Parathyroid adenoma (tissue), 2 donors: ENCODE data around the gene CADPS2.

Source experiments
- H2AFZ ChIP-seq: fragments of 300-600 bp; sonication (generic); one replicate; pipeline ENCODE4 v1.7.0; 2017; ENCODE audit warnings: antibody characterized with exemption, mild to moderate bottlenecking
- H3K27ac ChIP-seq: fragments of 300-600 bp; sonication (generic); one replicate; pipeline ENCODE4 v1.7.0; 2017
- H3K27me3 ChIP-seq: fragments of 300-600 bp; sonication (generic); one replicate; pipeline ENCODE4 v1.7.0; 2017; ENCODE audit warnings: low read length; ENCODE audit not compliant: control insufficient read depth, insufficient read depth
- H3K36me3 ChIP-seq: fragments of 300-600 bp; sonication (generic); one replicate; pipeline ENCODE4 v1.7.0; 2017; ENCODE audit warnings: low read length; ENCODE audit not compliant: control insufficient read depth, insufficient read depth
- H3K4me1 ChIP-seq: fragments of 300-600 bp; sonication (generic); one replicate; pipeline ENCODE4 v1.7.0; 2017; ENCODE audit warnings: control low read depth
- H3K4me2 ChIP-seq: fragments of 300-600 bp; sonication (generic); one replicate; pipeline ENCODE4 v1.7.0; 2017; ENCODE audit warnings: low read length
- H3K4me3 ChIP-seq: fragments of 300-600 bp; sonication (generic); one replicate; pipeline ENCODE4 v1.7.0; 2017; ENCODE audit warnings: low read depth, low read length
- H3K79me2 ChIP-seq: fragments of 300-600 bp; sonication (generic); one replicate; pipeline ENCODE4 v1.7.0; 2017; ENCODE audit warnings: control low read depth
- H3K9ac ChIP-seq: fragments of 300-600 bp; sonication (generic); one replicate; pipeline ENCODE4 v1.7.0; 2017; ENCODE audit warnings: mild to moderate bottlenecking
- H3K9me3 ChIP-seq: fragments of 300-600 bp; sonication (generic); one replicate; pipeline ENCODE4 v1.7.0; 2017; ENCODE audit warnings: low read length; ENCODE audit not compliant: control insufficient read depth
- CTCF ChIP-seq: fragments of 300-600 bp; sonication (generic); IDR thresholded peaks from one replicate; pipeline ENCODE4 v1.7.0; 2017; ENCODE audit warnings: antibody characterized with exemption, mild to moderate bottlenecking
- donor health status: primary hyperparathyroidism.

The CADPS2 gene

GRCh38 chr7:122550545-122550944, 335.7 kb downstream of the CADPS2 start:
- Histone ChIP-seq H3K4me1 (no peaks in the 10 kb centered on the region), H3K4me3 (no peak overlapping the region), H3K4me2 (no peak overlapping the region), H3K36me3 (no peaks in the 10 kb centered on the region), H3K79me2 (no peaks in the 10 kb centered on the region), H3K9me3 (no peaks in the 10 kb centered on the region), H2AFZ (no peak overlapping the region), H3K9ac (no peak overlapping the region), H3K27ac (no peak overlapping the region), H3K27me3 (no peaks in the 10 kb centered on the region)
- TF ChIP-seq CTCF, result no peak

- H3K27ac ChIP-seq, result no peak overlapping the region
Measured at GRCh38 chr7:122549578-122549977, 336.7 kb downstream of the CADPS2 start.

GRCh38 chr7:122546496-122546895, 339.8 kb downstream of the CADPS2 start:
- H3K4me2 ChIP-seq, result no peak overlapping the region
- H3K4me3 ChIP-seq, result no peak overlapping the region
- H3K9ac ChIP-seq, result no peak overlapping the region
- H3K4me1 ChIP-seq, result no peaks in the 10 kb centered on the region
- no peaks in the 10 kb centered on the region for H3K36me3 ChIP-seq
- no peak overlapping the region for H2AFZ ChIP-seq
- H3K9me3 ChIP-seq, result no peaks in the 10 kb centered on the region
- H3K79me2 ChIP-seq, result no peaks in the 10 kb centered on the region
- no peak for TF ChIP-seq CTCF
- H3K27ac ChIP-seq, result no peak overlapping the region
- no peaks in the 10 kb centered on the region for H3K27me3 ChIP-seq

More at GRCh38 chr7:122549578-122549977, 336.7 kb downstream of the CADPS2 start:
- no peak overlapping the region for H3K4me3 ChIP-seq
- H3K27me3 ChIP-seq, result no peaks in the 10 kb centered on the region
- no peaks in the 10 kb centered on the region for H3K9me3 ChIP-seq
- no peak overlapping the region for H3K9ac ChIP-seq
- no peaks in the 10 kb centered on the region for H3K79me2 ChIP-seq
- H3K36me3 ChIP-seq, result no peaks in the 10 kb centered on the region
- H3K4me2 ChIP-seq, result no peak overlapping the region
- TF ChIP-seq CTCF, result no peak
- no peak overlapping the region for H2AFZ ChIP-seq
- no peaks in the 10 kb centered on the region for H3K4me1 ChIP-seq

GRCh38 chr7:122544463-122544862, 341.8 kb downstream of the CADPS2 start:
- Histone ChIP-seq H3K9me3 (no peaks in the 10 kb centered on the region), H2AFZ (no peak overlapping the region), H3K27ac (no peak overlapping the region), H3K4me2 (no peak overlapping the region), H3K4me1 (no peaks in the 10 kb centered on the region), H3K36me3 (no peaks in the 10 kb centered on the region), H3K27me3 (no peaks in the 10 kb centered on the region), H3K9ac (no peak overlapping the region), H3K4me3 (no peak overlapping the region), H3K79me2 (no peaks in the 10 kb centered on the region)
- TF ChIP-seq CTCF, result no peak

- Histone ChIP-seq H3K27me3 (no peaks in the 10 kb centered on the region), H2AFZ (no peak overlapping the region), H3K4me3 (no peak overlapping the region), H3K9ac (no peak overlapping the region), H3K4me1 (no peaks in the 10 kb centered on the region), H3K9me3 (no peaks in the 10 kb centered on the region), H3K4me2 (no peak overlapping the region), H3K79me2 (no peaks in the 10 kb centered on the region), H3K36me3 (no peaks in the 10 kb centered on the region), H3K27ac (no peak overlapping the region)
- no peak for TF ChIP-seq CTCF
Measured at GRCh38 chr7:122543891-122544290, 342.4 kb downstream of the CADPS2 start.
